ENCODE data around the gene GPR37L1. TPM values are rescaled to one million over a fixed set of nuclear protein-coding genes. Genes with fewer than 3 reads are reported as not detected.

Gene GPR37L1
- total and polyA plus RNA-seq, 7 donors, result under 0.01 to 1.8 (median 0.32) TPM; not detected in 1

DNA sequence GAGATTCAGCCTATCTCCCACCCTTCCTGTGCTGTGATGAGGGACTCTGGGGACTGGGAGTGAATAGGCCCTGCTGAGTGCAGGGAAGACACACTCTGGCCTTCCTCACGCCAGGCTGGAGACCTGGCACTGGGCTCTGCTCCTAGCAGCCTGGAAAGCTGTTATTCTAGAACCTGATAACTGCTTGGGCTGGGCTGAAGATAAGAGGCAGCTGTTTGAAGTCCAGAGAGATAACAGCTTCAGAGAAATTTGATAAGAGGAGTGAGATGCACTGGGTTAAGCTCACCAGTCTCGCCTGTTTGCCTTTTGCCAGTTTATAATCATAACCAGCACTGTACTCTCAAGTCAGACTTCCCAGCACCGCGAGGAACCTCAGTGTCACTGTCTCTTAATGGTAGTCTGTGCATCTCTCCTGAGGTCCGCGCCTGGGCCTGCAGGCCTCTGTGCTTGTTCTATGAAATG, 46.6 kb upstream of the GPR37L1 start:
- H3K4me3 ChIP-seq, result no peak overlapping the region
- TF ChIP-seq POLR2A (IDR thresholded peaks at IDR 0.05) (peak in 1 of 2 donors; percentile 47), EP300 (IDR thresholded peaks at IDR 0.05) (no peak)

DNA sequence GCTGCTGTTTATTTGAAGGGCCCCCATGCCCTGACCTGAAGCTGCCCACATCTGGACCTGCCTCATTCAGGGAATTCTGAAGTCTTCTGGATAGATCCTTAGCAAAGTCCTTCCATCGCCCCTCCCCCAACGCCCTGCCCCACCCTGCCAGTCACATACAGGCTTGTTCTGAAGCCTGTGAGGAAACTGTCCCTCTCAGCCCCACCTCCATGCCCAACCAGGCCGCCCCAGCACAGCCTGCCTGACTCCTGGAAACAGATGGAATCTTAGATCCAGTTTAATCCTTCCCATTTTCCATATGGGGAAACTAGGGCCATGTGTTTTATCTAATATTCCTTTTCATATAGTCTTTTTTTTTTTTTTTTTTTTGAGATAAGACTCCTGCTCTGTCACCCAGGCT, 44.5 kb upstream of the GPR37L1 start:
- WGBS, 2 donors, result 16 to 70% methylated on average over 3 of the region's 3 CpGs
- Histone ChIP-seq H3K4me1 (no peaks in the 10 kb centered on the region), H3K27ac (no peak overlapping the region), H3K27me3 (no peaks in the 10 kb centered on the region), H3K4me3 (no peak overlapping the region), H3K36me3 (no peaks in the 10 kb centered on the region), H3K9me3 (no peaks in the 10 kb centered on the region)
- no peak for TF ChIP-seq POLR2AphosphoS5 (IDR thresholded peaks at IDR 0.05)
- DNase-seq, result no peak
- intact Hi-C loops (cut with DNase I), result no loop called here

More for the DNA sequence above, 46.6 kb upstream of the GPR37L1 start:
- Histone ChIP-seq H3K4me1 (no peaks in the 10 kb centered on the region), H3K36me3 (no peaks in the 10 kb centered on the region), H3K9me3 (no peaks in the 10 kb centered on the region), H3K27ac (no peak overlapping the region), H3K27me3 (no peaks in the 10 kb centered on the region)
- intact Hi-C loops (cut with DNase I), result no loop called here
- DNase-seq, result no peak
- WGBS, 2 donors, result 14 to 63% methylated on average over 6 of the region's 6 CpGs

DNA sequence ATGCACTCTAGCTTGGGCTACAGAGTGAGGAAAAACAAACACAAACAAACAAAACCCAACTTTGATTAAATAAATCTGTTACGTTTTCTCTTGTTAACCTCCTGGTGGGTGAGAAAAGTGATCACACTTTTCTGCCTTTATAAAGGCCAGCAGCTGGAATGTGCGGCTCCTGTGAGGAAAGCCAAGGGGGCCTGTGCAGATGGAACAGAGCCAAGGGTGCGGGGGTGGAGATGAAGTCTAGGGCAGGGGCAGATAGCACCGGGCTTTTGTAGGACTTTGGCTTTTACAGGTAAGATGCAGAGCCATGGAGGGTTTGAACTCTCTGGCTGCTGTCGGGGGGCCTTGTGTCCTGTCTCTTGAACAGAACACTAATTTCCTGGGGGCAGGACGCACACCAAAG, 40.7 kb upstream of the GPR37L1 start:
- Histone ChIP-seq H3K36me3 (no peaks in the 10 kb centered on the region), H3K4me1 (no peaks in the 10 kb centered on the region), H3K27ac (no peak overlapping the region), H3K9me3 (no peaks in the 10 kb centered on the region), H3K4me3 (no peak overlapping the region), H3K27me3 (no peaks in the 10 kb centered on the region)
- TF ChIP-seq POLR2AphosphoS5 (IDR thresholded peaks at IDR 0.05) (no peak), CTCF (IDR thresholded peaks at IDR 0.05) (no peak), EP300 (IDR thresholded peaks at IDR 0.05) (no peak), POLR2A (IDR thresholded peaks at IDR 0.05) (no peak)
- DNase-seq, result no peak
- 37 to 67% methylated on average over 6 of the region's 6 CpGs for WGBS, 2 donors
- intact Hi-C loops (cut with DNase I), result no loop called here

- Histone ChIP-seq H3K9me3 (no peaks in the 10 kb centered on the region), H3K4me1 (no peaks in the 10 kb centered on the region), H3K36me3 (no peaks in the 10 kb centered on the region), H3K4me3 (no peak overlapping the region), H3K27me3 (no peaks in the 10 kb centered on the region), H3K27ac (peak overlapping the region in 2 of 4 donors; percentile 20 to 55)
- DNase-seq, result no peak
- no peak for TF ChIP-seq POLR2A (IDR thresholded peaks at IDR 0.05)
- TF ChIP-seq POLR2AphosphoS5 (IDR thresholded peaks at IDR 0.05), result no peak
- no peak for TF ChIP-seq CTCF (IDR thresholded peaks at IDR 0.05)
- TF ChIP-seq EP300 (IDR thresholded peaks at IDR 0.05), result no peak
- intact Hi-C loops (cut with DNase I), result no loop called here
- WGBS, 2 donors, result 12 to 47% methylated on average over 16 of the region's 16 CpGs
Observed at GRCh38 chr1:202084791-202085681, 37.7 kb upstream of the GPR37L1 start.

DNA sequence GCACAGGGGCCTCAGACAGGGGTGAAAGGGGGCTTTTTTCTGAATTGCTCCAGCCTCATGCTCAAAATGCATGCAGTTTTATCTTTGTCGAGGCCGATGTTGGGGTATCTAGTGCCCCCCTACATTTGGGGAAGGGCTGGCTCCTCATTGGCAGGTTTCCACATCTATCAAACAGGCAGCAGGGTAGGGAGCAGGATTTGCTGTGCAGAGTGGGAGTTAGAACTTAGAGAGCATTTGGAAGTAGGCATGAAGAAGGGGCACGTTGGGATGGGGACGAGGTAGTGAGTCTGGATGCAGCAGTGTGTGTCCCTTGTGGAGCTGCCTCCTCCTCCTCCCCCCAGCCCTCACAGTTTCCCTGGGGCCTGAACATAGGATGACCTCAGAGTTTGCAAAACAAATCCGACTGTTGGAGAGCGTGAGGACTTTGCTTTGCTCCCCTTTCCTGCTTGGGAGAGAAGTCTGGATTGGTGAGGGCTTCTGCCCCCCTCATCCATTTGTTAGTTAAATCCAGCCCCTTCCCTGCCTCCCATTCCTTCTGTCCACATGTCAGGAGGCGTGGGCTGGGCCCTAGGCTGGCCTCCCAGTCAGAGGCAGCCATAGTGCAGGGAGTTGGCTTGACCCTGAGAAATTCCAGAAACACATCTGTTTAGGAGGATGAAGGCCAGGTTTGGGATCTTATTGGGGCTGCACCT, 36.9 kb upstream of the GPR37L1 start:
- H3K9me3 ChIP-seq, result no peaks in the 10 kb centered on the region
- DNase-seq, result no peak
- H3K27ac ChIP-seq, result peak overlapping the region in 2 of 4 donors; percentile 20 to 34
- no peak overlapping the region for H3K4me3 ChIP-seq
- no peak for TF ChIP-seq POLR2AphosphoS5 (IDR thresholded peaks at IDR 0.05)
- no peak for TF ChIP-seq POLR2A (IDR thresholded peaks at IDR 0.05)
- no peak for TF ChIP-seq EP300 (IDR thresholded peaks at IDR 0.05)
- no peak for TF ChIP-seq CTCF (IDR thresholded peaks at IDR 0.05)
- H3K27me3 ChIP-seq, result no peaks in the 10 kb centered on the region
- intact Hi-C loops (cut with DNase I), result no loop called here
- WGBS, 2 donors, result 11 to 44% methylated on average over 7 of the region's 7 CpGs
- H3K36me3 ChIP-seq, result no peaks in the 10 kb centered on the region
- H3K4me1 ChIP-seq, result no peaks in the 10 kb centered on the region
